GM20431 (cell line): Measurements from ENCODE around the gene PACRG.

Experiments
- in situ Hi-C: fragments of 300-500 bp; cut with MseI, MboI; formaldehyde crosslinking; loops from one replicate; pipeline ENCODE4 v1.15.0; 2020; ENCODE audit warnings: low sequenced_read_pairs; ENCODE audit not compliant: unreplicated experiment

Gene PACRG

DNA sequence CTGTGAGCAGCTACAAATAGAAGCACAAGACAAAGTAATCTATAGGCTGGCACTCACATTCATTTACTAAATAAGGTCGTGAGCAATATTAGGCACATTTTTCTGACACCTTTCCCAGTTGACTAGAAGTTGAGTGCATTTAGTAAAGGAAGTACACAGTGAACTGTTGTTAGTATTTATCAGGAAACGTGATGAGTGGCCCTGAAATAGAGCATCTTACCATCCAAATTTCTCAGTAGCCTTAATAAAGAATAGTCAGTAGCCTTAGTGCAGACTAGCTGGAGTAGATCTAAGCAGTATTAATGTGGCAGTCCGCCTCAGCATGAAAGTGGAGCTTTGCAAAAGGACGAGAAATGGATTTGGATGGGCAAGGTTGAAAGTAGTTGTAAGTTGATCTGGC lies 481.2 kb downstream of the PACRG start:
- in situ Hi-C loops: no loop called here

GRCh38 chr6:163212123-163212522 lies 484.3 kb downstream of the PACRG start:
- in situ Hi-C loops: no loop called here

GRCh38 chr6:163214259-163214658 lies 486.5 kb downstream of the PACRG start:
- in situ Hi-C loops: no loop called here

GRCh38 chr6:163218361-163218894 lies 490.7 kb downstream of the PACRG start:
- in situ Hi-C loops: no loop called here

GRCh38 chr6:163226181-163226835 lies 498.5 kb downstream of the PACRG start:
- in situ Hi-C loops: no loop called here

GRCh38 chr6:163226836-163227485 lies 499.2 kb downstream of the PACRG start:
- in situ Hi-C loops: no loop called here

GRCh38 chr6:163228041-163228440 lies 500.3 kb downstream of the PACRG start:
- in situ Hi-C loops: no loop called here

- in situ Hi-C loops: no loop called here
Measured at GRCh38 chr6:163229050-163229449, 501.3 kb downstream of the PACRG start.

DNA sequence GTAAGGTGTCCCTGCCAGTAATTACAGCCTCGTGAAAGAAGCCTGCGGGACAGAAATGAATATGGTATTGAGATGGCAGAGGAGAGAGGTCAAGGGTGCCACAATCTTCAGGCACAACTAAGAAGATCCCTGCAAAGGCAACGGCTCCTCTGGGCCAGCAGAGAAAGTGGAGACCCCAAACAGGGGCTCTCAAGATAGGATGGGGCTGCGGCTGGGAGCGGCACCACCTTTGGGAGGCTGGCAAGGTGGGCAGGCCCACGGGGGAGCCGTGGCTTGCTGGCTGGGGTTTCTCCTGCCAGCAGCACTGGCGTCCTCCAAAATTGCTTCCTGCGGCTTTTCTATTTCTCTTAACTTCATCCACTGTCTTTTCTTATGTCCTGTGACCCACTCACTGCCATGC lies 503.1 kb downstream of the PACRG start:
- in situ Hi-C loops: no loop called here

- in situ Hi-C loops: no loop called here
Measured at GRCh38 chr6:163231356-163232014, 503.7 kb downstream of the PACRG start.

DNA sequence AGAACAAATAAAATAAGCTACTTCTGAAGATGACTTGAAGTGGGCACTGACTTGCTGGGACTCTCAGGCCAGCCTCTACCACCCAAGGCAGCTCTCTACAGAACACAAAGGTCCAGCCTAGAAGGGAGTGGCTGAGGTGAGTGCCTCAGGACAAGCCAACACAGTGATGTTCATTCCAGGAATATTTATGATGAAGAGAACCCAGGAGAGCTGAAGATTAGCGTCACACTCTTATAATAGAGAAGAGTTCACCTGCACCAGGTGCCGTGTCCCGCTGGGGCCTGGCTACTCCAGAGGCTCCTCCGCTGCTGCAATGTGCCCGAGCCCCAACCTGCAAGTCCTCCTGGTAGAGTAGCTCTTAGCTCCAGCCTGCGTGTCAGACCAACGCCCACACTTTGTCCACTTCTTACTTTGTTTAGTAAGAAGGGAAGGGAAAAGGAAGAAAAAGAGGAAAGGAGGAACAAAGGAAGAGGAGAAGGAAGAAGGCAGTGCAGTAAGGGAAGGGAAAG lies 504.3 kb downstream of the PACRG start:
- in situ Hi-C loops: no loop called here

DNA sequence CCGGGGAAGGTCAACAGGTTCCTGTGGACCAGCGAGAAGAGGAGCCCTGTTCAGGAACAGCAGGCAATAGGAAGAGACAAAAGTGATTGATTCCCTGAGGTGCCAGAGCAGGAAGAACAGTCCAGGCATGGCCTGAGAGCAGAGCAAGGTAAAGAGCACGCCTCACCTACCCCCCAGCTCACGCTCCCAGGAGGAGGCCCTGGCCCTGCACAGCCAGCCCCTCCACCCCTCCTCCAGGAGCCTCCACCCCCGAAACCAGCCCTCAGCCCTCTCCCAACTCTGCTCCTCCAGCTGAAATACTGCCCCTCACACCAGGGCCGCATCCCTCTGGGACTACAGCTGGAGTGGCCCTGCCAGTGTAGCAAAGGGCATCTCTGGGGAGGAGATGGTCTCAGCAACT lies 504.9 kb downstream of the PACRG start:
- in situ Hi-C loops: no loop called here

- in situ Hi-C loops: no loop called here
Measured at GRCh38 chr6:163237110-163237509, 509.3 kb downstream of the PACRG start.

DNA sequence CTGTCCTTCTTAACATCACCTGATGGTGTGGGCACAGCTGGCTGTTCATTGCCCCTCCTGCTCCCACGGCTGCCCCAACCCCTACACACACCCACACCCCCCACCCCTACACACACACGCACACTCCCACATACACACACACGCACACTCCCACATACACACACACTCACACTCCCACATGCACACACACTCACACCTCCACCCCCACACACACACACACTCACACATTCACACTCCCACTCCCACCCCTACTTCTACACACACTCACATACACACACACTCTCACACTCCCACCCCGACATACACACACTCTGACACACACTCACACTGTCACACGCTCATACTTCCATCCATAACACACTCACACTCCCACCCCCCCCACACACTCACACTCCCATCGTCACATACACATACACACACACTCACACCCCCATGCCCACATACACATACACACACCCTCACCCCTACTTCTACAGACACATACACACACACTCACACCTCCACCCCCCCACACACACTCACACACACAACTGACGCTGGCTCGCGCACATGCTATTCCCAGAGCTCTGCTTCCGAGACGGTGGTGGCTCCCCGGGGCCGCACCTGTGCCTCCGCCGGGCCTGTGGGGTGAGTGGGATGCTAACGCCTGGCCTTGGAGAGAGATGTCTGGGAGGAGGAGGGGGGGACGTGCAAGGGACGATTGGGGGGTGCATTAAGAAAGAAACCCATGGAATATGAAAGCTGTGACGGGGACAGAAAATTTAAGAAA lies 512.0 kb downstream of the PACRG start:
- in situ Hi-C loops: no loop called here

- in situ Hi-C loops: no loop called here
Measured at GRCh38 chr6:163240556-163240955, 512.8 kb downstream of the PACRG start.

DNA sequence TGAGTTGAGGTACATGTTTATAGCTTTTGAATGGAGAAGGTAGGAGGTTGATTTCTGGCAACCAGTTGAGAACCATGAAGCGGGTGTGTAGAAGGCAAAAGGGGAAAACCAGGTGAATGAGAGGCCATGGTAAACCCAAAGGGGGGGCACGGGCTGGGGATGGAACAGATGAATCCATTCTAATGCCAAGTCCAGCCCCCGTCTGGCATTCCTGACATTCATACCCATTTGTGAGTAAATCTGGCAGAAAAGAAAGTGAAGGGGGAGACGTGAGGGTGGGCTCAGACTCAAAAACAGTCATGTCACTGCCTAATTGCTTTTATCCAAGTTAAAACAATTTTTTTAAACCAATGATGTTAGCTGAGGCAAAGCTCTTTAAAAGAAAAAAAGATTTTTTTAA lies 513.9 kb downstream of the PACRG start:
- in situ Hi-C loops: no loop called here

GRCh38 chr6:163243083-163243482 lies 515.3 kb downstream of the PACRG start:
- in situ Hi-C loops: no loop called here

DNA sequence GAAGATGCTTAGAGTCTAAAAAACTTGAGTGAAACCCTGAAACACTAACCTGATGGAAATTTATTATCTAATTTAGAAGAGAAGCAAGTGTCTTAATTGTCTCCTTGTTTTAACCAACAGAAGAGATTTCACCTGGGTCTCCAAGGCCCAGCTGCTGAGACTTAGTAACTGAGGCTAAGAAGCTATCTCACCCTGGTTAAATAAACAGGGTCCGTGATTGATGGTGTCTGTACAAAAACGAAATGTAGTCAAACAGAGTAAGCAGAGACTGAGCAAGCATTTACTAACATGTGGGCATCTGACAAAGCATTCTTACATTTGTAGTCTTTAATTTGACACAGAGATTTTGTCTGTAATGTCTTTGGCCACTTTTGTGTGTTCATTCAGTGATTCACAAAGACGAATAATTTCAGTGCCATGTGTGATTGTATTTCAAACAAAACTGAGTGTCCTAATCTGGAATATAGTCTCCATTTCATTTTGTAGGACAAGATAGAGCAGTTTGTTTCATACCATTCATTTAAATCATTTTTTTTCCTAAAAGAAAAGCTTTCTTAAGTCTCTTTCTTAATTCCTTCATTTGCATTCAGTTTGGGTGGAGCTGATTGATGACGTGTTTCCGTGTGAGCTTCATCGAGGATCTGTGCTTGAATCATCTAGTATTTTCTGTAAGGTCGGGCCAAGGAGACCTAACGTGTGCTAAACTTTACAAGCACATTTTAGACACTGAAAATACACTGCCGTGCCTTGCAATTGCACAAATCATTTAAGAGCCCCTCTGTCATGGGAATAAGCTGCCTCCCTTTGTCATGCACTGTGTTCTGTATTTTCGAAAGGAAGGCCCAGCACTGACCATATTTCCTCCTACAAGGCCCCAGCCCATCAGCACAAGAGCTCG lies 516.2 kb downstream of the PACRG start:
- in situ Hi-C loops: no loop called here

GRCh38 chr6:163248051-163248450 lies 520.3 kb downstream of the PACRG start:
- in situ Hi-C loops: no loop called here
